Measurements from ENCODE around the gene ST3GAL3. TPM values are rescaled to one million over a fixed set of nuclear protein-coding genes. Genes with fewer than 3 reads are reported as not detected.

ST3GAL3 gene
- polyA plus RNA-seq, 1 donor (not counting 4 experiments of a cell fraction or from before 2014, with no cell fraction given), result 10.0 TPM

GRCh38 chr1:43861337-43861736 is 154.0 kb downstream of the ST3GAL3 start:
- DNase-seq (ENCODE audit: low read depth, low spot score) (peak; percentile 57), FAIRE-seq (peak; percentile 93)
- Histone ChIP-seq H2AFZ (ENCODE audit: control insufficient read depth, low read length) (no peak overlapping the region), H3K4me1 (ENCODE audit: control insufficient read depth, extremely low read depth, insufficient read depth, low read length) (peaks cover 41% of the 10 kb centered on the region), H3K79me2 (ENCODE audit: control insufficient read depth, insufficient read depth, low read length) (no peaks in the 10 kb centered on the region), H3K9me1 (ENCODE audit: control insufficient read depth, extremely low read depth, insufficient read depth, low read length) (no peaks in the 10 kb centered on the region), H3K36me3 (ENCODE audit: control insufficient read depth in 2 of 2, extremely low read depth in 1 of 2, insufficient read depth in 2 of 2, low read length in 2 of 2) (peaks cover 0 to 2% of the 10 kb centered on the region in 2 experiments), H3K27ac (ENCODE audit: control insufficient read depth, insufficient read depth, low read length) (peak overlapping the region; percentile 66), H3K27me3 (ENCODE audit: control insufficient read depth, extremely low read depth, insufficient read depth, low read length) (no peaks in the 10 kb centered on the region), H3K9ac (ENCODE audit: control insufficient read depth, extremely low read depth, insufficient read depth, low read length) (peak overlapping the region; percentile 7), H4K20me1 (ENCODE audit: control insufficient read depth, extremely low read depth, insufficient read depth, low read length) (no peaks in the 10 kb centered on the region), H3K9me3 (ENCODE audit: control insufficient read depth, low read depth, low read length) (no peaks in the 10 kb centered on the region), H3K4me3 (ENCODE audit: control insufficient read depth in 2 of 3, extremely low read depth in 1 of 3, insufficient read depth in 2 of 3, low read depth in 1 of 3, low read length in 3 of 3) (no peak overlapping the region), H3K4me2 (ENCODE audit: control insufficient read depth, extremely low read depth, insufficient read depth, low read depth, low read length) (peak overlapping the region; percentile 7)
- dilution Hi-C loops (cut with MboI; ENCODE audit: extremely low pct_ligation_motif_present, low sequenced_read_pairs), result no loop called here
- no peak for TF ChIP-seq EZH2 (IDR thresholded peaks at IDR 0.05; ENCODE audit: low read length)

- Histone ChIP-seq H3K4me1 (ENCODE audit: control insufficient read depth, extremely low read depth, insufficient read depth, low read length) (peaks cover 41% of the 10 kb centered on the region), H3K79me2 (ENCODE audit: control insufficient read depth, insufficient read depth, low read length) (no peaks in the 10 kb centered on the region), H3K27me3 (ENCODE audit: control insufficient read depth, extremely low read depth, insufficient read depth, low read length) (no peaks in the 10 kb centered on the region), H3K27ac (ENCODE audit: control insufficient read depth, insufficient read depth, low read length) (peak overlapping the region; percentile 66), H3K36me3 (ENCODE audit: control insufficient read depth in 2 of 2, extremely low read depth in 1 of 2, insufficient read depth in 2 of 2, low read length in 2 of 2) (peaks cover 0 to 2% of the 10 kb centered on the region in 2 experiments), H3K9me3 (ENCODE audit: control insufficient read depth, low read depth, low read length) (no peaks in the 10 kb centered on the region), H3K9me1 (ENCODE audit: control insufficient read depth, extremely low read depth, insufficient read depth, low read length) (no peaks in the 10 kb centered on the region), H3K4me3 (ENCODE audit: control insufficient read depth in 2 of 3, extremely low read depth in 1 of 3, insufficient read depth in 2 of 3, low read depth in 1 of 3, low read length in 3 of 3) (no peak overlapping the region), H4K20me1 (ENCODE audit: control insufficient read depth, extremely low read depth, insufficient read depth, low read length) (no peaks in the 10 kb centered on the region), H2AFZ (ENCODE audit: control insufficient read depth, low read length) (no peak overlapping the region), H3K9ac (ENCODE audit: control insufficient read depth, extremely low read depth, insufficient read depth, low read length) (no peak overlapping the region), H3K4me2 (ENCODE audit: control insufficient read depth, extremely low read depth, insufficient read depth, low read depth, low read length) (no peak overlapping the region)
- dilution Hi-C loops (cut with MboI; ENCODE audit: extremely low pct_ligation_motif_present, low sequenced_read_pairs), result no loop called here
- FAIRE-seq (no peak), DNase-seq (ENCODE audit: low read depth, low spot score) (no peak)
- TF ChIP-seq CTCF (optimal IDR thresholded peaks at IDR 0.05 in 1 of 3, IDR thresholded peaks at IDR 0.05 in 1 of 3, conservative IDR thresholded peaks at IDR 0.05 in 1 of 3; ENCODE audit: extremely low read depth in 1 of 3, insufficient read depth in 2 of 3, low read length in 3 of 3) (no peak), EZH2 (IDR thresholded peaks at IDR 0.05; ENCODE audit: low read length) (no peak)
Measured at GRCh38 chr1:43861988-43862735, 154.8 kb downstream of the ST3GAL3 start.

Data from keratinocyte (primary cell).